Esophagus squamous epithelium (tissue), 4 donors: ENCODE measurements around the gene PUS10.

Experiments used
- CTCF ChIP-seq, 6 experiments: fragments of 450-650 bp in 4 of 6; fragments of 200-600 bp in 2 of 6; sonication (generic) in 2 of 6; IDR thresholded peaks; one replicate each; pipeline ENCODE4 v1.5.1; 2016 to 2019; ENCODE audit warnings: antibody characterized with exemption in 6 of 6, mild to moderate bottlenecking in 4 of 6, moderate library complexity in 4 of 6
- POLR2A ChIP-seq, 4 donors: fragments of 450-650 bp; IDR thresholded peaks; one replicate each; pipeline ENCODE4 v1.6.1; 2017; ENCODE audit warnings: antibody characterized with exemption in 4 of 4, mild to moderate bottlenecking in 4 of 4, moderate library complexity in 3 of 4

GRCh38 chr2:61013382-61013781 lies 4.7 kb downstream of the PUS10 start:
- TF ChIP-seq CTCF (IDR thresholded peaks at IDR 0.05) (no peak), POLR2A (IDR thresholded peaks at IDR 0.05) (no peak)
